Pancreas (tissue), 10 donors: ENCODE measurements around the gene RTN1. TPM values are rescaled to one million over a fixed set of nuclear protein-coding genes. Genes with fewer than 3 reads are reported as not detected.

ENCODE experiments used
- ATAC-seq, 4 donors: fragments of 200-7000 bp; cut with Tn5 transposase; one replicate each; pipeline versions ENCODE4 v1.8.0 to v1.9.1; 2020; ENCODE audit warnings: mild to moderate bottlenecking in 4 of 4, moderate library complexity in 4 of 4
- DNase-seq, 6 donors: peaks; one replicate each; pipeline ENCODE4 v3.0.0-alpha.2; 2020
- FAIRE-seq: peaks from 2 replicates; lab custom pipeline; 2012; peaks lifted over from hg19 to GRCh38; lab: Jason Lieb, UNC
- H3K27ac ChIP-seq, 4 donors: fragments of 200-600 bp; sonication (generic); 1 replicate in 3 of 4; 2 replicates in 1 of 4; pipeline versions ENCODE4 v1.5.0 to v1.8.0; 2020
- H3K27me3 ChIP-seq, 4 donors: fragments of 200-600 bp; one replicate each; pipeline ENCODE4 v1.8.0; 2021
- H3K36me3 ChIP-seq, 3 donors: fragments of 200-600 bp; sonication (generic) in 1 of 3; one replicate each; pipeline versions ENCODE4 v1.5.0 to v1.8.0; 2020 to 2021
- H3K4me1 ChIP-seq, 3 donors: fragments of 200-600 bp; one replicate each; pipeline ENCODE4 v1.8.0; 2021
- H3K4me3 ChIP-seq, 4 donors: fragments of 200-600 bp; sonication (generic) in 2 of 4; one replicate each; pipeline versions ENCODE4 v1.5.0 to v1.8.0; 2020 to 2021
- H3K9me3 ChIP-seq, 4 donors: fragments of 200-600 bp; one replicate each; pipeline ENCODE4 v1.8.0; 2021
- CTCF ChIP-seq, 4 donors: fragments of 200-600 bp; sonication (generic) in 3 of 4; IDR thresholded peaks; one replicate each; pipeline versions ENCODE4 v1.5.0 to v1.8.0; 2021; ENCODE audit warnings: antibody characterized with exemption in 4 of 4
- WGBS, 2 donors: extraction: QIAGEN DNeasy Blood & Tissue Kit; methylation state at CpG; one replicate each; pipeline ENCODE4 v1.1.7; 2013; 5-methylcytosine and 5-hydroxymethylcytosine counted together
- intact Hi-C, 3 donors: fragments of 100-400 bp; cut with DNase I; formaldehyde crosslinking; loops; one replicate each; pipeline versions ENCODE4 v1.11.1 to v1.14.2; 2022
- polyA plus RNA-seq, 2 donors: library from polyadenylated mRNA; stranded (reverse); fragments of 200-250 nt; gene quantifications; one replicate each; pipeline ENCODE4 v1.2.3, GENCODE V29; 2013
- total RNA-seq, 6 donors: library from RNA; stranded (reverse); fragmentation: NEBNext Ultra II Directional in 4 of 6; extraction: Animal tissue kit (Norgen Biotek cat#: 25700) in 4 of 6; gene quantifications; one replicate each; pipeline versions ENCODE4 v1.2.1 to v1.2.4, GENCODE V29; 2021 to 2023
- donor health status: healthy with polysubstance abuse.
- donor health status: DM: no; HTN: no; CAD: no; lungs with moderate emphysema.
- donor health status: DM: no; HTN: no; CAD: no.
- donor health status: control.
- donor health status: control.
- donor health status: Bipolar disorder and iron deficiency.
- donor health status: DM: yes; HTN: yes; CAD: no.
- donor health status: DM: no; HTN: no; CAD: no.
- donor health status: DM: no; HTN: no; CAD: no.
- donor health status: DM: yes; HTN: yes; CAD: no.

The RTN1 gene
- total and polyA plus RNA-seq, 8 donors, result 0.97 to 42.0 (median 5.3) TPM

- Histone ChIP-seq H3K4me1 (no peaks in the 10 kb centered on the region), H3K36me3 (no peaks in the 10 kb centered on the region), H3K4me3 (no peak overlapping the region), H3K27ac (no peak overlapping the region), H3K9me3 (no peaks in the 10 kb centered on the region), H3K27me3 (no peaks in the 10 kb centered on the region)
- DNase-seq, result no peak
- ATAC-seq, result no peak
- intact Hi-C loops, result no loop called here
- FAIRE-seq, result no peak
- 57 to 67% methylated on average over 1 of the region's 1 CpG for WGBS, 2 donors
- no peak for TF ChIP-seq CTCF (IDR thresholded peaks at IDR 0.05)
Observed at GRCh38 chr14:59882957-59883356, 12.4 kb upstream of the RTN1 start.

- intact Hi-C loops, result no loop called here
- no peaks in the 10 kb centered on the region for H3K9me3 ChIP-seq
- ATAC-seq, result no peak
- WGBS, 2 donors, result 4% methylated on average over 4 of the region's 4 CpGs
- DNase-seq, result no peak
- H3K27me3 ChIP-seq, result peaks cover 0 to 26% (median 0%) of the 10 kb centered on the region in 4 donors
- no peak for FAIRE-seq
- TF ChIP-seq CTCF (IDR thresholded peaks at IDR 0.05), result no peak
- no peaks in the 10 kb centered on the region for H3K4me1 ChIP-seq
- H3K4me3 ChIP-seq, result peak overlapping the region in 2 of 4 donors; percentile 47 to 67
- H3K36me3 ChIP-seq, result no peaks in the 10 kb centered on the region
- no peak overlapping the region for H3K27ac ChIP-seq
Observed at GRCh38 chr14:59871166-59871495, 555 bp upstream of the RTN1 start.

- no peak for FAIRE-seq
- 5 to 10% methylated on average over 44 of the region's 44 CpGs for WGBS, 2 donors
Observed at GRCh38 chr14:59869381-59870255, 958 bp downstream of the RTN1 start.

GRCh38 chr14:59868021-59868420, 2.6 kb downstream of the RTN1 start:
- Histone ChIP-seq H3K4me3 (no peak overlapping the region), H3K27me3 (peaks cover 0 to 26% (median 0%) of the 10 kb centered on the region in 4 donors), H3K9me3 (no peaks in the 10 kb centered on the region), H3K4me1 (no peaks in the 10 kb centered on the region), H3K36me3 (no peaks in the 10 kb centered on the region), H3K27ac (no peak overlapping the region)
- intact Hi-C loops, result no loop called here
- WGBS, 2 donors, result 32 to 47% methylated on average over 3 of the region's 3 CpGs
- DNase-seq (no peak), ATAC-seq (no peak), FAIRE-seq (no peak)
- TF ChIP-seq CTCF (IDR thresholded peaks at IDR 0.05), result no peak

More at GRCh38 chr14:59869381-59870255, 958 bp downstream of the RTN1 start:
- no peak for TF ChIP-seq CTCF (IDR thresholded peaks at IDR 0.05)
- peaks cover 0 to 26% (median 0%) of the 10 kb centered on the region in 4 donors for H3K27me3 ChIP-seq
- ATAC-seq (peak in 3 of 4 donors; percentile 7 to 32 (median 24)), DNase-seq (peak in 2 of 6 donors; percentile 56 to 68)
- H3K9me3 ChIP-seq, result no peaks in the 10 kb centered on the region
- no peaks in the 10 kb centered on the region for H3K4me1 ChIP-seq
- H3K27ac ChIP-seq, result no peak overlapping the region
- no peaks in the 10 kb centered on the region for H3K36me3 ChIP-seq
- intact Hi-C loops, result no loop called here
- H3K4me3 ChIP-seq, result peak overlapping the region; percentile 33 to 67 (median 53)
